ENCODE data around the gene MAP3K21.

Gene MAP3K21

GRCh38 chr1:233383984-233384383 lies 56.5 kb downstream of the MAP3K21 start:
- H3K4me3 ChIP-seq (ENCODE audit: low read length) = no peak overlapping the region
- peaks cover 3% of the 10 kb centered on the region; the same call in 1 of the 2 replicates for H3K9me3 ChIP-seq (ENCODE audit: control insufficient read depth, insufficient read depth, low read length)
- H3K27me3 ChIP-seq (ENCODE audit: control insufficient read depth, insufficient read depth, low read length) = no peaks in the 10 kb centered on the region
- WGBS (ENCODE audit: insufficient coverage, insufficient read length) = no CpG with 5 or more reads among the region's 3 CpGs
- H3K36me3 ChIP-seq (ENCODE audit: control insufficient read depth, insufficient read depth, low read length) = peaks cover 13% of the 10 kb centered on the region
- no peak for DNase-seq (ENCODE audit: low read depth, low spot score)
- no peak overlapping the region for H3K27ac ChIP-seq (ENCODE audit: low read length)
- H3K4me1 ChIP-seq (ENCODE audit: control insufficient read depth, insufficient read depth, low read length) = no peaks in the 10 kb centered on the region

- no peaks in the 10 kb centered on the region for H3K27me3 ChIP-seq (ENCODE audit: control insufficient read depth, insufficient read depth, low read length)
- no peak overlapping the region for H3K4me3 ChIP-seq (ENCODE audit: low read length)
- no CpG with 5 or more reads among the region's 2 CpGs for WGBS (ENCODE audit: insufficient coverage, insufficient read length)
- peaks cover 9% of the 10 kb centered on the region for H3K36me3 ChIP-seq (ENCODE audit: control insufficient read depth, insufficient read depth, low read length)
- H3K4me1 ChIP-seq (ENCODE audit: control insufficient read depth, insufficient read depth, low read length) = no peaks in the 10 kb centered on the region
- no peak for DNase-seq (ENCODE audit: low read depth, low spot score)
- peaks cover 3% of the 10 kb centered on the region; the same call in 1 of the 2 replicates for H3K9me3 ChIP-seq (ENCODE audit: control insufficient read depth, insufficient read depth, low read length)
- no peak overlapping the region for H3K27ac ChIP-seq (ENCODE audit: low read length)
Observed at GRCh38 chr1:233386336-233386735, 58.8 kb downstream of the MAP3K21 start.

DNA sequence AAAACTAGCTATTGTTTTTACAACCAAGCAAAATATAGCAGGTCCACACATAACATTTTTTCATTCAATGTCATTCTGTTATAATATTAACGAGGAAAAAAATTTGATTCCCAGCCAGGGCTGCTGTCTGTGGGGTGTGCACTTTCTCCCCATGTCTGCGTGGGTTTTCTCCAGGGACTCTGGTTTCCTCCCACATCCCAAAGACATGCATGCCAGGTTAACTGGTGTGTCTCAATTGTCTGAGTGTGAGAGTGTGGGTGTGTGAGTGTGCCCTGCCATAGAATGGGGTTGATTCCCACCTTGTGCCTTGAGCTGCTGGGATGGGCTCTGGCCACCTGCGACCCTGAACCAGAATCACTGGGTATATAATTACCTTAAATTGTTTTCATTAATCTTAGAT lies 60.1 kb downstream of the MAP3K21 start:
- Histone ChIP-seq H3K9me3 (ENCODE audit: control insufficient read depth, insufficient read depth, low read length) (no peaks in the 10 kb centered on the region), H3K36me3 (ENCODE audit: control insufficient read depth, insufficient read depth, low read length) (0 out of 2 replicates have a peak, but pooled peaks cover 1% of the 10 kb centered on the region), H3K27me3 (ENCODE audit: control insufficient read depth, insufficient read depth, low read length) (no peaks in the 10 kb centered on the region), H3K4me1 (ENCODE audit: control insufficient read depth, insufficient read depth, low read length) (no peaks in the 10 kb centered on the region), H3K4me3 (ENCODE audit: low read length) (no peak overlapping the region), H3K27ac (ENCODE audit: low read length) (no peak overlapping the region)
- no CpG with 5 or more reads among the region's 3 CpGs for WGBS (ENCODE audit: insufficient coverage, insufficient read length)
- no peak for DNase-seq (ENCODE audit: low read depth, low spot score)

- Histone ChIP-seq H3K27ac (ENCODE audit: low read length) (no peak overlapping the region), H3K9me3 (ENCODE audit: control insufficient read depth, insufficient read depth, low read length) (no peaks in the 10 kb centered on the region), H3K36me3 (ENCODE audit: control insufficient read depth, insufficient read depth, low read length) (no peaks in the 10 kb centered on the region), H3K27me3 (ENCODE audit: control insufficient read depth, insufficient read depth, low read length) (no peaks in the 10 kb centered on the region), H3K4me1 (ENCODE audit: control insufficient read depth, insufficient read depth, low read length) (no peaks in the 10 kb centered on the region), H3K4me3 (ENCODE audit: low read length) (no peak overlapping the region)
- DNase-seq (ENCODE audit: low read depth, low spot score) = no peak
- no CpG with 5 or more reads among the region's 1 CpG for WGBS (ENCODE audit: insufficient coverage, insufficient read length)
Observed at GRCh38 chr1:233389169-233389568, 61.6 kb downstream of the MAP3K21 start.

DNA sequence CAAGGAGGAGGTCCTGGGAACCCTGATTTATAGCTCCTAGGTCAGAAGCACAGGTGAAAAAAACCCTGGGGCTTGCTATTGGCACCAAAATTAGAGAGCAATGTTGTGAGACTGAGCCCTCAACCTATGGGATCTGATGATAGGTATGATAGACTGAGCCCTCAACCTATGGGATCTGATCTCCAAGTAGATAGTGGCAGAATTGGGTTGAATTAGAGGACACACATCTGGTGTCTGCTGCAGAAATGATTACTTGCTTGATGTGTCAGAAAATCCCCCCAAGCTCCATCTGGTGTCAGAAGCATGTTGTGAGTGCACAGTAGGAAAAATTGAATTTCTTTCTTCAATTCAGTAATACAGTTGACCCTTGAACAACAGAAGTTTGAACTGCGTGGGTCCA lies 62.4 kb downstream of the MAP3K21 start:
- no peak overlapping the region for H3K4me3 ChIP-seq (ENCODE audit: low read length)
- no peaks in the 10 kb centered on the region for H3K4me1 ChIP-seq (ENCODE audit: control insufficient read depth, insufficient read depth, low read length)
- no peaks in the 10 kb centered on the region for H3K27me3 ChIP-seq (ENCODE audit: control insufficient read depth, insufficient read depth, low read length)
- DNase-seq (ENCODE audit: low read depth, low spot score) = no peak
- WGBS (ENCODE audit: insufficient coverage, insufficient read length) = no CpG with 5 or more reads among the region's 1 CpG
- no peaks in the 10 kb centered on the region for H3K9me3 ChIP-seq (ENCODE audit: control insufficient read depth, insufficient read depth, low read length)
- no peak overlapping the region for H3K27ac ChIP-seq (ENCODE audit: low read length)
- H3K36me3 ChIP-seq (ENCODE audit: control insufficient read depth, insufficient read depth, low read length) = no peaks in the 10 kb centered on the region

- Histone ChIP-seq H3K9me3 (ENCODE audit: control insufficient read depth, insufficient read depth, low read length) (no peaks in the 10 kb centered on the region), H3K4me1 (ENCODE audit: control insufficient read depth, insufficient read depth, low read length) (no peaks in the 10 kb centered on the region), H3K27me3 (ENCODE audit: control insufficient read depth, insufficient read depth, low read length) (no peaks in the 10 kb centered on the region), H3K4me3 (ENCODE audit: low read length) (no peak overlapping the region), H3K36me3 (ENCODE audit: control insufficient read depth, insufficient read depth, low read length) (no peaks in the 10 kb centered on the region), H3K27ac (ENCODE audit: low read length) (no peak overlapping the region)
- no peak for DNase-seq (ENCODE audit: low read depth, low spot score)
- WGBS (ENCODE audit: insufficient coverage, insufficient read length) = no CpG with 5 or more reads among the region's 3 CpGs
Observed at GRCh38 chr1:233390842-233391737, 63.6 kb downstream of the MAP3K21 start.

DNA sequence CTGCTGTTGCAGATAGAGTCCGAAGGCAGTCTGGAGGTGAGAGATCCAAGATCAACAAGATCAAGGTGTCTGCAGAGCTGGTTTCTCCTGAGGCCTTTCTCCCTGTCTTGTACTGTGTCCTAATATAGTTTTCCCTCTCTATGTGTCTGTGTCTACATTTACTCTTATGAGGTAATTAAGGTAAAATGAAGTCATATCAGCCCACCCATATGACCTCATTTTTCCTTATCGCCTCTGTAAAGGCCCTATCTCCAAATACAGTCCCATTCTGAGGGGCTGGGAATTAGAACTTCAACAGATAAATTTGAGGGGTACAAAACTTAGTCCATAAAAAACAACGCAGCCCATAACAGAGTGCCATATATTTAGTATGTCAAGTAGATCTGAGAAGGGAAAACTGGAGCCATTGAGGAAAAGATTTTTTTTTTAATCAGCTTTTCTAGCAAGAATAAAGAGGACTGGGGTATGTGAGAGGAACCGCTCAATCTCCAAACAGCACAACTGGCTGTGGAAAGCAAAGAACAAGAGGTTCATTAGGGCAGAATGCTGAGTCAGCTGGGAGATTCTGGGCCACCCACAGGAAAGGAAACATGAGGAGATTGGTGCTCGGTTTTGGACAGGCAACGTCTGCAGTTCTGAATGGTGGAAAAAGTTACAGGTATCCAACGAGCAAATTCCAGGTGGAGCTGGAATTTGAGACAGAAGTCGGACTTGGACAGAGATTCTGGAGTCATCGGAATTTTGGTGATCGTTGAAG lies 65.7 kb downstream of the MAP3K21 start:
- H3K36me3 ChIP-seq (ENCODE audit: control insufficient read depth, insufficient read depth, low read length) = no peaks in the 10 kb centered on the region
- no peaks in the 10 kb centered on the region for H3K4me1 ChIP-seq (ENCODE audit: control insufficient read depth, insufficient read depth, low read length)
- WGBS (ENCODE audit: insufficient coverage, insufficient read length) = no CpG with 5 or more reads among the region's 10 CpGs
- H3K27me3 ChIP-seq (ENCODE audit: control insufficient read depth, insufficient read depth, low read length) = no peaks in the 10 kb centered on the region
- DNase-seq (ENCODE audit: low read depth, low spot score) = no peak
- no peaks in the 10 kb centered on the region for H3K9me3 ChIP-seq (ENCODE audit: control insufficient read depth, insufficient read depth, low read length)
- no peak overlapping the region for H3K4me3 ChIP-seq (ENCODE audit: low read length)
- H3K27ac ChIP-seq (ENCODE audit: low read length) = no peak overlapping the region

GRCh38 chr1:233393926-233394680 lies 66.6 kb downstream of the MAP3K21 start:
- Histone ChIP-seq H3K9me3 (ENCODE audit: control insufficient read depth, insufficient read depth, low read length) (no peaks in the 10 kb centered on the region), H3K4me3 (ENCODE audit: low read length) (no peak overlapping the region), H3K36me3 (ENCODE audit: control insufficient read depth, insufficient read depth, low read length) (no peaks in the 10 kb centered on the region), H3K27me3 (ENCODE audit: control insufficient read depth, insufficient read depth, low read length) (no peaks in the 10 kb centered on the region), H3K27ac (ENCODE audit: low read length) (no peak overlapping the region), H3K4me1 (ENCODE audit: control insufficient read depth, insufficient read depth, low read length) (no peaks in the 10 kb centered on the region)
- no peak for DNase-seq (ENCODE audit: low read depth, low spot score)
- WGBS (ENCODE audit: insufficient coverage, insufficient read length) = no CpG with 5 or more reads among the region's 3 CpGs

GRCh38 chr1:233394860-233395717 lies 67.6 kb downstream of the MAP3K21 start:
- Histone ChIP-seq H3K27me3 (ENCODE audit: control insufficient read depth, insufficient read depth, low read length) (no peaks in the 10 kb centered on the region), H3K4me3 (ENCODE audit: low read length) (no peak overlapping the region), H3K4me1 (ENCODE audit: control insufficient read depth, insufficient read depth, low read length) (no peaks in the 10 kb centered on the region), H3K27ac (ENCODE audit: low read length) (no peak overlapping the region), H3K36me3 (ENCODE audit: control insufficient read depth, insufficient read depth, low read length) (no peaks in the 10 kb centered on the region), H3K9me3 (ENCODE audit: control insufficient read depth, insufficient read depth, low read length) (no peaks in the 10 kb centered on the region)
- WGBS (ENCODE audit: insufficient coverage, insufficient read length) = no CpG with 5 or more reads among the region's 13 CpGs
- peak; percentile 41 for DNase-seq (ENCODE audit: low read depth, low spot score)
